ENCODE results near the gene SLC22A25. TPM values are rescaled to one million over a fixed set of nuclear protein-coding genes. Genes with fewer than 3 reads are reported as not detected.

Gene SLC22A25
- total RNA-seq = not detected in 2 replicates

DNA sequence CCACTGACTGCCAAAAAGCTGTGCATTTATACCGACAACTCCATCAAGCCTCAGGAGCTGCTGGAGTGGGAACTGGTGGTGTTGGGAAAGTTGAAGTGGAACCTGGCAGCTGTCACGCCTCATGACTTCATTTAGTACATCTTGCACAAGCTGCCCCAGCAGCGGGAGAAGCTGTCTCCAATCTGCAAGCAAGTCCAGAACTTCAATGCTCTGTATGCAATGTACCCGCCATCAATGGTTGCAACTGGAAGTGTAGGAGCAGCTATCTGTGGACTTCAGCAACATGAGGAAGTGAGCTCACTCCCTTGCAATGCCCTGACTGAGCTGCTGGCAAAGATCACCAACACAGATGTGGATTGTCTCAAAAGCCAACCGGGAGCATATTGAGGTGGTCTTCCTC is at the start of gene SLC22A25:
TSS of gene SLC22A25 (minus strand) at position 67 of the 400 bp plus-strand sequence. CDS start 13,947 bp downstream, outside the sequence.

Other genes starting within 250 kb of the SLC22A25 start
- gene SLC22A8, start 227.8 kb downstream of the SLC22A25 start, total RNA-seq = not detected in 2 replicates
- gene SLC22A24, start 99.4 kb downstream of the SLC22A25 start, total RNA-seq = not detected in 2 replicates
- gene SLC22A9, start 126.2 kb upstream of the SLC22A25 start, total RNA-seq = not detected in 2 replicates
- gene PLAAT5, start 247.6 kb upstream of the SLC22A25 start, total RNA-seq = 0.09 and 0.14 TPM in 2 replicates